ENCODE measurements around the gene NATD1. TPM values are rescaled to one million over a fixed set of nuclear protein-coding genes. Genes with fewer than 3 reads are reported as not detected.

The NATD1 gene
- total RNA-seq, 1 donor from 2014 or later, result 19.5 TPM

GRCh38 chr17:21215935-21216334 is 37.3 kb downstream of the NATD1 start:
- Histone ChIP-seq H3K9me3 (no peaks in the 10 kb centered on the region), H3K27ac (peak overlapping the region; percentile 94), H3K36me3 (peaks cover under 1% of the 10 kb centered on the region), H3K4me1 (peaks cover 33% of the 10 kb centered on the region), H3K4me3 (no peak overlapping the region), H3K27me3 (no peaks in the 10 kb centered on the region)
- no peak for ATAC-seq
- no peak for TF ChIP-seq CTCF (IDR thresholded peaks at IDR 0.05)
- no peak for DNase-seq
- intact Hi-C loops (cut with DNase I), result no loop called here

- no peaks in the 10 kb centered on the region for H3K27me3 ChIP-seq
- no peaks in the 10 kb centered on the region for H3K9me3 ChIP-seq
- H3K4me3 ChIP-seq, result peak overlapping the region; percentile 92
- no peak for TF ChIP-seq CTCF (IDR thresholded peaks at IDR 0.05)
- peak overlapping the region; percentile 94 for H3K27ac ChIP-seq
- ATAC-seq, result peak; percentile 0
- intact Hi-C loops (cut with DNase I), result no loop called here
- DNase-seq, result no peak
- peaks cover 10% of the 10 kb centered on the region for H3K36me3 ChIP-seq
- H3K4me1 ChIP-seq, result peaks cover 42% of the 10 kb centered on the region
Measured at GRCh38 chr17:21214777-21215541, 38.3 kb downstream of the NATD1 start.

- peak; percentile 94 for ATAC-seq
- no peaks in the 10 kb centered on the region for H3K27me3 ChIP-seq
- H3K36me3 ChIP-seq, result peaks cover 17% of the 10 kb centered on the region
- intact Hi-C loops (cut with DNase I), result no loop called here
- peak; percentile 99 for DNase-seq
- peaks cover 48% of the 10 kb centered on the region for H3K4me1 ChIP-seq
- H3K9me3 ChIP-seq, result no peaks in the 10 kb centered on the region
- peak within 1 kb of the TSS; percentile 94 for H3K27ac ChIP-seq
- TF ChIP-seq CTCF (IDR thresholded peaks at IDR 0.05), result no peak
- peak within 1 kb of the TSS; percentile 92 for H3K4me3 ChIP-seq
Measured at GRCh38 chr17:21214015-21214776, 39.0 kb downstream of the NATD1 start, which contains the start of gene TMEM11. Gene TMEM11, minus strand, starts transcription at chr17:21214161. Its CDS starts 9 bp downstream, at chr17:21214152.

DNA sequence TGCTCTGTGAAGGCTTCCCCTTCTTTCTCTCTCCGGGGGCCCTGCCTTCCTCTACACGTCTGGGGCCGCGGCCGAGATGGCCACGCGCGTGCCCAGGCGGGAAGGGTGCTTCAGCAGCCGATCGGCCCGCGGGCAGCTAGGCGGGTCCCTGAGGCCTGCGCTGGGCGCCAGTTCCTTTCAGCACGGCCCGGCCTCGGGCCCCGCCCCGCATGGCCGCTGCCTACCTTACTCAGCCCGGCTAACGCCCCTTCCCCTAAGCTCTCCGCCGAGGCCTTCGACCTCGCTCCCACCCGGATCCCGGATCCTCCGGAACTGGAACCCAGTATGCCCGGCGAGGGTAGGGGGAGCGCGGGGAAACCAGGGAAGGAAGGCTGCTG is 39.6 kb downstream of the NATD1 start:
- intact Hi-C loops (cut with DNase I), result no loop called here
- peak; percentile 82 for DNase-seq
- no peak for TF ChIP-seq CTCF (IDR thresholded peaks at IDR 0.05)
- Histone ChIP-seq H3K27ac (peak overlapping the region; percentile 94), H3K4me3 (peak overlapping the region; percentile 92), H3K4me1 (peaks cover 48% of the 10 kb centered on the region), H3K36me3 (peaks cover 19% of the 10 kb centered on the region), H3K9me3 (no peaks in the 10 kb centered on the region), H3K27me3 (no peaks in the 10 kb centered on the region)
- ATAC-seq, result peak; percentile 19

- Histone ChIP-seq H3K4me1 (peaks cover 48% of the 10 kb centered on the region), H3K9me3 (no peaks in the 10 kb centered on the region), H3K27ac (peak overlapping the region; percentile 94), H3K27me3 (no peaks in the 10 kb centered on the region), H3K4me3 (peak overlapping the region; percentile 92), H3K36me3 (peaks cover 23% of the 10 kb centered on the region)
- no peak for DNase-seq
- intact Hi-C loops (cut with DNase I), result no loop called here
- no peak for TF ChIP-seq CTCF (IDR thresholded peaks at IDR 0.05)
- no peak for ATAC-seq
Measured at GRCh38 chr17:21212826-21213637, 40.2 kb downstream of the NATD1 start.
